ENCODE results near the gene TUBA3D. TPM values are rescaled to one million over a fixed set of nuclear protein-coding genes. Genes with fewer than 3 reads are reported as not detected.
"Not testable (repeated sequence)": the region's sequence is repeated elsewhere in the genome, so short reads cannot be mapped to it uniquely, and the experiment has no call there.

TUBA3D gene
- total RNA-seq, 1 donor from 2014 or later, result not detected

DNA sequence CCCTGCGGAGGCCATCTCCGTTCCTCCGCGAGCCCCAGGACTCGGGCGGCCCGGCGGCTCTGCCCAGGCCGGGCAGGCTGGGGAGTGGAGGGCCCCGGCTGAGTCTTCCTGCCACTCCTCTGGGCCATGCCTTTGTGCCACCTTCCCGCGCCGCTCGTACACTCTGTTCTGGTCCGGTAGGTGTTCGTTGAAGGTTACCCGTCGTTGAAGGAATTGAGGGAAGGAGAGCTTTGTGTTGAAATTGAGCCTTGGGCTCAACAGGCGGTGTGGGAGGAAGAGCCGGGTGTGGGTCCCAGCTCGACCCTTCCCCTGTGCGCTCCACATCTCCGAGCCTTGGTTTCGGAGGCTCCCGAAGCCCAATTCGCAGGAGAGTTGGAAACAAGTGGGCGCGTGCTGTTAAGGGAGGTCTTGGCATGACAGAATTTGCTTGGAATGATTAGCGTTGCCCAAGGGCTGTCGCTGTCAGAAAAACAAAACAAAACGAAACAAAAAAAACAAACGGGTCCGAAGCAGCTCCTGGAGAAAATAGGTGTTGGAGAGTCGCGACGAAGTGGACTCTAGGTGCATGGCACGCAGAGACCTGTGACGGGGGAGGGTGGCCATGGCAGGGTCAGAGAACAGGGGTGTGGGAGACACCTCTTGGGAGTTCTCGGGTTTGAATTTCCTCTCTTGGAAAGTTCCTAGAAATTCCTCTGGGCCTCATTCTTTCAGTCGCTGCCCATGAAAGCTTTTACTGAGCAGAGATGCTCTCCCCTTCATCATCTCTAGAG, 17.5 kb downstream of the TUBA3D start:
- Histone ChIP-seq H3K4me1 (peaks cover 2 to 6% of the 10 kb centered on the region in 2 donors), H3K9me3 (no peaks in the 10 kb centered on the region), H3K36me3 (no peaks in the 10 kb centered on the region), H3K27me3 (no peaks in the 10 kb centered on the region), H3K27ac (peak overlapping the region; percentile 77 to 86), H3K4me3 (peak overlapping the region; percentile 87 to 98)
- TF ChIP-seq, protein P1, sequence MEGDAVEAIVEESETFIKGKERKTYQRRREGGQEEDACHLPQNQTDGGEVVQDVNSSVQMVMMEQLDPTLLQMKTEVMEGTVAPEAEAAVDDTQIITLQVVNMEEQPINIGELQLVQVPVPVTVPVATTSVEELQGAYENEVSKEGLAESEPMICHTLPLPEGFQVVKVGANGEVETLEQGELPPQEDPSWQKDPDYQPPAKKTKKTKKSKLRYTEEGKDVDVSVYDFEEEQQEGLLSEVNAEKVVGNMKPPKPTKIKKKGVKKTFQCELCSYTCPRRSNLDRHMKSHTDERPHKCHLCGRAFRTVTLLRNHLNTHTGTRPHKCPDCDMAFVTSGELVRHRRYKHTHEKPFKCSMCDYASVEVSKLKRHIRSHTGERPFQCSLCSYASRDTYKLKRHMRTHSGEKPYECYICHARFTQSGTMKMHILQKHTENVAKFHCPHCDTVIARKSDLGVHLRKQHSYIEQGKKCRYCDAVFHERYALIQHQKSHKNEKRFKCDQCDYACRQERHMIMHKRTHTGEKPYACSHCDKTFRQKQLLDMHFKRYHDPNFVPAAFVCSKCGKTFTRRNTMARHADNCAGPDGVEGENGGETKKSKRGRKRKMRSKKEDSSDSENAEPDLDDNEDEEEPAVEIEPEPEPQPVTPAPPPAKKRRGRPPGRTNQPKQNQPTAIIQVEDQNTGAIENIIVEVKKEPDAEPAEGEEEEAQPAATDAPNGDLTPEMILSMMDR (IDR thresholded peaks at IDR 0.05), result no peak
- intact Hi-C loops (cut with DNase I), result loop anchor here (5.0 to 10.0 kb wide), 9 partner anchors 34 to 1616 kb away; partner anchors contain the start of genes CCDC74A, FAM168B, IMP4 and PLEKHB2
- DNase-seq (ENCODE audit: low spot score in 2 of 2), result no peak

GRCh38 chr2:131495506-131495905, 19.6 kb downstream of the TUBA3D start:
- H3K36me3 ChIP-seq, result peaks cover 6 to 13% of the 10 kb centered on the region in 2 donors
- not testable (repeated sequence) for H3K4me1 ChIP-seq; H3K4me3 ChIP-seq; H3K9me3 ChIP-seq; DNase-seq (ENCODE audit: low spot score in 2 of 2); H3K27ac ChIP-seq; H3K27me3 ChIP-seq
- intact Hi-C loops (cut with DNase I), result loop anchor here (10.0 kb wide), 3 partner anchors 179 to 1121 kb away; no protein-coding TSS in a partner anchor

GRCh38 chr2:131498321-131498973, 22.5 kb downstream of the TUBA3D start:
- H3K27me3 ChIP-seq; H3K9me3 ChIP-seq; DNase-seq (ENCODE audit: low spot score in 2 of 2); H3K27ac ChIP-seq; H3K4me3 ChIP-seq; H3K4me1 ChIP-seq: not testable (repeated sequence)
- peaks cover 18 to 39% of the 10 kb centered on the region in 2 donors for H3K36me3 ChIP-seq
- intact Hi-C loops (cut with DNase I), result loop anchor here (10.0 kb wide), 3 partner anchors 176 to 1124 kb away; no protein-coding TSS in a partner anchor

DNA sequence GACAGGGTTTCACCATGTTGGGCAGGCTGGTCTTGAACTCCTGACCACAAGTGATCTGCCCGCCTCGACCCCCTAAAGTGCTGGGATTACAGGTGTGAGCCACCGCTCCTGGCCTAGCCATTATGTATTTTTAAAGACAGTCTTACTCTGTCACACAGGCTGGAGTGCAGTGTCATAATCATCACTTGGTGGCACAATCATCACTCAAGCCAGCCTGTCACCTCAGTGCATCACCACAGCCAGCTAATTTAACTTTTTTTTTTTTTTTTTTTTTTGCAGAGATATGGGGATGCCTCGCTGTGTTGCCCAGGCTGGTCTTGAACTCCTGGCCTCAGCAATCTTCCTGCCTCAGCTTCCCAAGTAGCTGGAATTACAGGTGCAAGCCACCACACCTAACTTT, 27.7 kb downstream of the TUBA3D start:
- H3K36me3 ChIP-seq, result peaks cover 32 to 87% of the 10 kb centered on the region in 2 donors

GRCh38 chr2:131504082-131504750, 28.3 kb downstream of the TUBA3D start:
- intact Hi-C loops (cut with DNase I); DNase-seq (ENCODE audit: low spot score in 2 of 2); H3K4me3 ChIP-seq; H3K4me1 ChIP-seq; H3K27me3 ChIP-seq; H3K27ac ChIP-seq; H3K9me3 ChIP-seq: not testable (repeated sequence)
- peaks cover 36 to 89% of the 10 kb centered on the region in 2 donors for H3K36me3 ChIP-seq

More for the DNA sequence above, 27.7 kb downstream of the TUBA3D start:
- H3K9me3 ChIP-seq; H3K27ac ChIP-seq; H3K4me3 ChIP-seq; H3K4me1 ChIP-seq; DNase-seq (ENCODE audit: low spot score in 2 of 2); H3K27me3 ChIP-seq; intact Hi-C loops (cut with DNase I): not testable (repeated sequence)

GRCh38 chr2:131509615-131510014, 33.7 kb downstream of the TUBA3D start:
- intact Hi-C loops (cut with DNase I), result no loop called here
- TF ChIP-seq, protein P1 (IDR thresholded peaks at IDR 0.05), result no peak
- H3K27me3 ChIP-seq, result no peaks in the 10 kb centered on the region
- peaks cover 36 to 68% of the 10 kb centered on the region in 2 donors for H3K36me3 ChIP-seq
- no peak overlapping the region for H3K27ac ChIP-seq
- no peaks in the 10 kb centered on the region for H3K9me3 ChIP-seq
- no peak overlapping the region for H3K4me3 ChIP-seq
- DNase-seq (ENCODE audit: low spot score in 2 of 2), result no peak
- no peaks in the 10 kb centered on the region for H3K4me1 ChIP-seq

DNA sequence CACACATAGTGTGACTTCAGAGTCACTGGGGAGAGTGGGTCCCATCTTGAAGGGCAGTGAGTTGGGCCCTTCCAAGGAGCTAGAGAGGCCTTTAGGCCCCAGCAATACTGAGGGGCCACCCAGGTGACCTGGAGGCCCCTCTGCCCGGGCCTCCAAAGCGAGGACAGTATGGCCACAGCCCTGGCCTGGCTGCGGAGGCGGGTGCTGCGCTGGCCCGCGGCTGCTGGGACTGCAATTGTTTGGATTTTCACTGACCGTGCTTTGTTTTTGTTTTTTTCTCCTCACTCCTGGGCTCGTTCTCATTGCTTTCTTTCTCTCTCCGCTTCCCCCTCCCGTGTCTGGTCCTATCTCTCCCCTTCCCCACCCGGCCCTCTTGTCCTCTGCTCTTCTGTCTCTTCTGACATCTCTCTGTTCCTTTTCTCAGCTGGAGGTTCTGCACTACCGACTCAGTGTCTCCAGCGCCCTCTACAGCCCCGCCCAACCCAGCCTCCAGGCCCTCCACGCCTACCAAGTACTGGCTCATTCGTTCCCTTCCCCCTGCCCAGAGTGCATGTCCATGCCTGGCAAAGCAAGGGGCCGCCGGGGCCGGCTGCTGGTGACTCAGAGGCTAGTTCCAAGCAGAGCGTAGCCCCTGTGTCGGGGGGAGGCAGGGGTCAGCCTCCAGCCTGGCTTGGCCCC, 35.5 kb downstream of the TUBA3D start:
- H3K27me3 ChIP-seq; H3K27ac ChIP-seq; H3K4me3 ChIP-seq; intact Hi-C loops (cut with DNase I); DNase-seq (ENCODE audit: low spot score in 2 of 2); H3K9me3 ChIP-seq; H3K4me1 ChIP-seq: not testable (repeated sequence)
- H3K36me3 ChIP-seq, result peaks cover 31 to 51% of the 10 kb centered on the region in 2 donors

- H3K9me3 ChIP-seq; DNase-seq (ENCODE audit: low spot score in 2 of 2); H3K4me1 ChIP-seq; intact Hi-C loops (cut with DNase I); H3K27ac ChIP-seq; H3K4me3 ChIP-seq; H3K27me3 ChIP-seq: not testable (repeated sequence)
- peaks cover 28 to 46% of the 10 kb centered on the region in 2 donors for H3K36me3 ChIP-seq
These were observed 36.3 kb downstream of the TUBA3D start for GRCh38 chr2:131511969-131512870.

DNA sequence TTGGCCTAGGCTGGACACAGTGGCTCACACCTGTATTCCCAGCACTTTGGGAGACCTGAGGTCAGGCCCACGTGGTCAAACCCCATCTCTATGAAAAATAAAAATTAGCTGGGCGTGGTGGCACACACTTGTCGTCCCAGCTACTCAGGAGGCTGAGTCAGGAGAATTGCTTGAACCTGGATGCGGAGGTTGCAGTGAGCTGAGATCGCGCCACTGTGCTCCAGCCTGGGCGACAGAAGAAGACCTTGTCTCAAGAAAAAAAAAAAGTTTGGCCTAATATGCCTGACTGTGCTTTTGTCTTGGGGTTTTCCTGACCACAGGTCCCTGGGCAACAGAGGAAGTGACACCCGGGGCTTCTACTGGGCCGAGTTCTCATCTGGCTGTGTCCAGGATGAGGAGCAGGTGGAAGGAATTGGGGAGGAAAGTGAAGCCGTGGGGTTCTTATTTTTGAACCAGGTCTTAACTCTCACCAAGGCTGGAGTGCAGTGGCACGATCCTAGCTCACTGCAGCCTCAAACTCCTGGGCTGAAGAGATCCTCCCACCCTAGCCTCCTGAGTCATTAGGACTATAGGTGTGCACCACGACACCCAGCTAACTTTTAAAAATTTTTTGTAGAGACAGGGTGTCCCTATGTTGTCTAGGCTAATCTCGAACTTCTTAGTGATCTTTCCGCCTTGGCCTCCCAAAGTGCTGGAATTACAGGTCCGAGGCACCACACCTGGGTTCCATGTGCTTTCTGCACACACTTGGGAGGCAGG, 38.7 kb downstream of the TUBA3D start:
- peaks cover 19 to 38% of the 10 kb centered on the region in 2 donors for H3K36me3 ChIP-seq
- H3K4me3 ChIP-seq; DNase-seq (ENCODE audit: low spot score in 2 of 2); intact Hi-C loops (cut with DNase I); H3K27me3 ChIP-seq; H3K27ac ChIP-seq; H3K9me3 ChIP-seq; H3K4me1 ChIP-seq: not testable (repeated sequence)

DNA sequence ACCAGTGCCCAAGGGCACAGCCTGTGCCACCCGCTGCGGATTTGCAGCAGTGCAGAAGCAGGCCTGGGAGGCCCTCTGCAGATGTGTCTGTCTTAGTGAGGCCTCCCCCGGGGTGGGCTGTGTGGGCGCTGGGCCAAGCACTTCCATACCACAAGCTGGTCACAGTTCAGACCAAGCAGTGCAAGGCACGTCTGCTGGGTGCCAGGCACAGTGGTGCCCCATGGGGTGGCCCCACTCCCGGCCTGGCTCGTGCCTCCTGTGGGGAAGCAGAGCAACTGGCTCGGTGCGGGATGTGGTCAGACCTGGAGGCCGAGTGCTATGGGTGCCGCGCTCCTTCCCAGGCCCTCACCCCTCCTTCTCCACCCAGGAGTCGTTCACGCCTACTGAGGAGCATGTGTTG, 39.3 kb downstream of the TUBA3D start:
- H3K9me3 ChIP-seq; H3K4me3 ChIP-seq; intact Hi-C loops (cut with DNase I); H3K4me1 ChIP-seq; H3K27ac ChIP-seq; H3K27me3 ChIP-seq; DNase-seq (ENCODE audit: low spot score in 2 of 2): not testable (repeated sequence)
- peaks cover 18 to 38% of the 10 kb centered on the region in 2 donors for H3K36me3 ChIP-seq
